ENCODE results near the gene EP400. TPM values are rescaled to one million over a fixed set of nuclear protein-coding genes. Genes with fewer than 3 reads are reported as not detected.

The EP400 gene
- total and polyA plus RNA-seq, 2 of the 8 experiments (the other 6 are each of a cell fraction or from before 2014, with no cell fraction given), result 13.1 to 69.7 TPM

DNA sequence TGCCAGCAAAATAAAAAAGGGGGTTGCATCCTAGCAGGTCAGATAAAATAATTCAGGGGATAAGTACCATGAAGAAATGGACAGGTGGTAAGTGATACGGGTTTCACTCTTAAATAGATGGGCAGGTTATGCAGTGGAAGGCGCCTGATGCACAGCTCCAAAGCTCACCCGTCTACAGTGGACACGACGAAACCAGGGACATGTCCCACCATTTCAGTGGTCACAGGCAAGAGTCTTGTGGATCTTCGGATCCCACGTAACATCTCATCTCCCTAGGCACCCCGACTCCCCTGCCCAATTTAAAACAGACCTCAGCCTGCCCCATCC is 133.8 kb downstream of the EP400 start:
- no peak overlapping the region for H3K56ac ChIP-seq (replicated peaks; ENCODE audit: insufficient read length, low read depth, low read length)
- TF ChIP-seq POU5F1 (IDR thresholded peaks at IDR 0.05; ENCODE audit: low read depth, low read length), result no peak
- no peak for TF ChIP-seq CEBPB (IDR thresholded peaks at IDR 0.05; ENCODE audit: low read depth, low read length)
- TF ChIP-seq TBP (IDR thresholded peaks at IDR 0.05; ENCODE audit: low read depth, low read length), result no peak
- TF ChIP-seq ASH2L (IDR thresholded peaks at IDR 0.05; ENCODE audit: low read length), result peak; percentile 33
- TF ChIP-seq JUN (IDR thresholded peaks at IDR 0.05; ENCODE audit: low read depth, low read length), result no peak
- no peak for TF ChIP-seq BACH1 (IDR thresholded peaks at IDR 0.05; ENCODE audit: low read length)
- no peak for TF ChIP-seq CBX8 (IDR thresholded peaks at IDR 0.05; ENCODE audit: borderline replicate concordance, low read depth, low read length)
- TF ChIP-seq BCL11A (IDR thresholded peaks at IDR 0.05; ENCODE audit: low read depth in 2 of 2, low read length in 2 of 2), result no peak
- TF ChIP-seq NANOG (IDR thresholded peaks at IDR 0.05; ENCODE audit: insufficient read depth, low read depth, low read length, poor library complexity, severe bottlenecking), result no peak
- no peak for FAIRE-seq
- peaks cover 7% of the 10 kb centered on the region for H3K79me1 ChIP-seq (ENCODE audit: low read depth, low read length)
- peaks cover 6% of the 10 kb centered on the region; the same call in 1 of the 2 replicates for H3K23me2 ChIP-seq (ENCODE audit: low read depth, low read length)
- no peak for DNase-seq (ENCODE audit: low read depth in 1 of 2, low spot score in 2 of 2)
- no peak overlapping the region for H4K5ac ChIP-seq (ENCODE audit: insufficient read length, low read depth, low read length)
- peak overlapping the region; percentile 47 for H2BK120ac ChIP-seq (replicated peaks; ENCODE audit: low read depth, low read length)
- ChIA-PET POLR2A (ENCODE audit: partially characterized antibody) (interaction anchor here (0.8 to 1.3 kb wide), 4 partner anchors 10 to 255 kb away, joined by 3 to 4 read pairs (median 3); partner anchors contain the start of genes DDX51 and NOC4L), CTCF (ENCODE audit: partially characterized antibody) (interaction anchor here (0.6 kb wide), 2 partner anchors 956 to 1328 kb away, joined by 3 read pairs; no protein-coding TSS in a partner anchor)
- H3K4me3 ChIP-seq (ENCODE audit: extremely low read depth in 1 of 4, insufficient read depth in 2 of 4, low read depth in 3 of 4, low read length in 4 of 4), result peak overlapping the region; percentile 6 to 90 (median 46); a peak in 6 of 8 replicates
- no peaks in the 10 kb centered on the region for H3K9me3 ChIP-seq (ENCODE audit: insufficient read depth in 2 of 2, low read depth in 1 of 2, low read length in 1 of 2)
- H3K4me1 ChIP-seq (replicated peaks in 1 of 4; ENCODE audit: control insufficient read depth in 3 of 4, insufficient read depth in 4 of 4, low read length in 3 of 4), result peaks cover 3 to 10% (median 7%) of the 10 kb centered on the region in 4 experiments
- 43% methylated on average over 8 of the region's 8 CpGs; no CpG with 5 or more reads in 1 of the 2 experiments for WGBS, 2 experiments (ENCODE audit: extremely low coverage in 1 of 2, insufficient coverage in 1 of 2, insufficient read length in 1 of 2, insufficient replicate concordance in 2 of 2, low coverage in 1 of 2, low lambda C conversion rate in 2 of 2, missing lambda C conversion rate in 1 of 2)
- no peak overlapping the region for H2BK12ac ChIP-seq (ENCODE audit: low read depth, low read length)
- H3K23ac ChIP-seq (ENCODE audit: insufficient read length), result no peak overlapping the region
- H3K36me3 ChIP-seq (ENCODE audit: control insufficient read depth in 2 of 4, insufficient read depth in 4 of 4, low read length in 3 of 4), result peaks cover 0 to 4% (median 0%) of the 10 kb centered on the region in 4 experiments; a peak in 3 of 8 replicates
- no peaks in the 10 kb centered on the region for H3K27me3 ChIP-seq (replicated peaks in 1 of 4; ENCODE audit: control insufficient read depth in 3 of 4, extremely low read depth in 1 of 4, insufficient read depth in 3 of 4, low read length in 3 of 4)
- H2AK5ac ChIP-seq (ENCODE audit: low read depth, low read length), result no peak overlapping the region
- H3K4me2 ChIP-seq (ENCODE audit: insufficient read depth in 1 of 2, low read depth in 2 of 2, low read length in 2 of 2), result peak overlapping the region; percentile 63 to 92
- peaks cover 0 to 15% of the 10 kb centered on the region in 2 experiments; a peak in 2 of 4 replicates for H3K79me2 ChIP-seq (ENCODE audit: control insufficient read depth in 1 of 2, insufficient read depth in 2 of 2, low read length in 2 of 2)
- H2BK5ac ChIP-seq (ENCODE audit: low read depth, low read length), result no peak overlapping the region
- peaks cover 4 to 5% of the 10 kb centered on the region in 2 experiments for H4K20me1 ChIP-seq (replicated peaks in 1 of 2; ENCODE audit: control insufficient read depth in 1 of 2, insufficient read depth in 2 of 2, low read length in 2 of 2)
- peak overlapping the region in 2 of 4 experiments; percentile 19 to 46; a peak in 2 of 7 replicates for H3K9ac ChIP-seq (replicated peaks in 1 of 4; ENCODE audit: extremely low read depth in 1 of 4, low read depth in 3 of 4, low read length in 3 of 4)
- peak overlapping the region; percentile 92 for H2AFZ ChIP-seq (ENCODE audit: low read length)
- H4K91ac ChIP-seq (replicated peaks; ENCODE audit: insufficient read length, low read length), result peak overlapping the region; percentile 0
- no peak overlapping the region for H4K8ac ChIP-seq (ENCODE audit: extremely low read depth, insufficient read depth, low read length)
- no peak overlapping the region for H3K18ac ChIP-seq (ENCODE audit: extremely low read depth, low read length)
- no peak overlapping the region for H3K14ac ChIP-seq (ENCODE audit: insufficient read length)
- H3K27ac ChIP-seq (ENCODE audit: low read depth, low read length), result no peak overlapping the region
- H2BK20ac ChIP-seq (ENCODE audit: low read length), result no peak overlapping the region
- no peak overlapping the region for H2BK15ac ChIP-seq (ENCODE audit: low read length)
- no peak overlapping the region for H3K4ac ChIP-seq (replicated peaks; ENCODE audit: insufficient read length, low read depth, low read length)

Measured in H1 (cell line).